GM12878 (cell line): ENCODE measurements around the gene BFSP1. TPM values are rescaled to one million over a fixed set of nuclear protein-coding genes. Genes with fewer than 3 reads are reported as not detected.

Experiments used
- ATAC-seq: fragments of 200-7000 bp; cut with Tn5 transposase; 3 replicates; pipeline ENCODE4 v1.9.1; 2020; ENCODE audit warnings: mild to moderate bottlenecking, moderate library complexity
- BruUV-seq: library from RNA; stranded (reverse); fragments of 400-500 nt; replicated peaks from 2 replicates; lab custom pipeline; 2021; lab: Mats Ljungman, UMichigan
- CTCF ChIA-PET: fragments of 300-600 bp; sonication (Branson Sonifier 250); formaldehyde crosslinking; extraction: SDS; loops from one replicate; lab custom pipeline; 2021; ENCODE audit warnings: inconsistent platforms; lab: Yijun Ruan, JAX
- POLR2A ChIA-PET: fragments of 350-600 bp; formaldehyde crosslinking; extraction: SDS; loops from one replicate; lab custom pipeline; 2021; ENCODE audit warnings: inconsistent platforms; lab: Charles Lee
- RAD21 ChIA-PET: fragments of 300-600 bp; sonication (Branson Sonifier 250); formaldehyde crosslinking; loops from one replicate; lab custom pipeline; 2023; ENCODE audit warnings: antibody characterized with exemption; ENCODE audit not compliant: unreplicated experiment; lab: Charles Lee
- SMC1A ChIA-PET: fragments of 300-600 bp; sonication (Branson Sonifier 250); formaldehyde crosslinking; loops from one replicate; lab custom pipeline; 2023; ENCODE audit not compliant: unreplicated experiment, uncharacterized antibody; lab: Charles Lee
- DNase-seq: peaks from one replicate; pipeline ENCODE4 v3.0.0-alpha.2; 2011; ENCODE audit warnings: low read depth, low spot score
- FAIRE-seq: peaks from 3 replicates; lab custom pipeline; 2011; peaks lifted over from hg19 to GRCh38; lab: Jason Lieb, UNC
- H2AFZ ChIP-seq: 2 replicates; pipeline ENCODE4 v1.6.0; 2011; ENCODE audit warnings: low read depth, low read length, control low read depth; ENCODE audit not compliant: control insufficient read depth
- H3K27ac ChIP-seq: 2 replicates; pipeline ENCODE4 v1.5.1; 2011; ENCODE audit warnings: control low read depth; ENCODE audit not compliant: control insufficient read depth, insufficient read depth
- H3K27me3 ChIP-seq, 2 experiments: replicated peaks in 1 of 2; 2 replicates each; pipeline versions ENCODE4 v1.6.0 to v1.6.1; 2011; ENCODE audit warnings: low read length in 1 of 2; ENCODE audit not compliant: control insufficient read depth in 2 of 2, insufficient read depth in 2 of 2
- H3K36me3 ChIP-seq, 2 experiments: 2 replicates each; pipeline ENCODE4 v1.5.1; 2011; ENCODE audit warnings: low read length in 1 of 2; ENCODE audit not compliant: control insufficient read depth in 2 of 2, insufficient read depth in 2 of 2
- H3K4me1 ChIP-seq: 2 replicates; pipeline ENCODE4 v1.6.1; 2011; ENCODE audit warnings: mild to moderate bottlenecking, low read length, moderate library complexity, mixed read lengths; ENCODE audit not compliant: control insufficient read depth, insufficient read depth
- H3K4me2 ChIP-seq: 2 replicates; pipeline ENCODE4 v1.6.0; 2011; ENCODE audit warnings: control low read depth; ENCODE audit not compliant: control insufficient read depth, insufficient read depth
- H3K4me3 ChIP-seq: fragments of 200-600 bp; sonication (generic); 2 replicates; pipeline ENCODE4 v1.5.1; 2016
- H3K79me2 ChIP-seq: 2 replicates; pipeline ENCODE4 v1.6.0; 2011; ENCODE audit warnings: low read length; ENCODE audit not compliant: control insufficient read depth, insufficient read depth
- H3K9ac ChIP-seq: 2 replicates; pipeline ENCODE4 v1.8.0; 2011; ENCODE audit warnings: low read length, control low read depth, mixed read lengths; ENCODE audit not compliant: control insufficient read depth, insufficient read depth
- H3K9me3 ChIP-seq: replicated peaks from 3 replicates; pipeline ENCODE4 v1.5.1; 2011; ENCODE audit warnings: mild to moderate bottlenecking, low read length; ENCODE audit not compliant: control insufficient read depth, insufficient read depth
- H4K20me1 ChIP-seq: 2 replicates; pipeline ENCODE4 v1.6.0; 2011; ENCODE audit not compliant: control insufficient read depth, insufficient read depth
- BACH1 ChIP-seq: fragments of 450-650 bp; IDR thresholded peaks from 2 replicates; pipeline ENCODE4 v1.6.1; 2017; ENCODE audit warnings: mild to moderate bottlenecking, borderline replicate concordance
- CHD1 ChIP-seq: IDR thresholded peaks from 2 replicates; pipeline ENCODE4 v1.6.1; 2012; ENCODE audit warnings: low read depth, low read length, improper control_type of control experiment
- EGR1 ChIP-seq, 2 experiments: IDR thresholded peaks; 1 replicate in 1 of 2; 2 replicates in 1 of 2; pipeline ENCODE4 v1.6.1; 2011 to 2012; ENCODE audit warnings: low read depth in 2 of 2, low read length in 2 of 2, borderline replicate concordance in 1 of 2, mild to moderate bottlenecking in 1 of 2, moderate library complexity in 1 of 2
- EP300 ChIP-seq, 2 experiments: fragments of 150-350 bp in 1 of 2; IDR thresholded peaks; 2 replicates each; pipeline ENCODE4 v1.6.1; 2011 to 2012; ENCODE audit warnings: low read depth in 2 of 2, low read length in 2 of 2, borderline replicate concordance in 1 of 2, improper control_type of control experiment in 1 of 2, inconsistent platforms in 1 of 2; ENCODE audit not compliant: control insufficient read depth in 1 of 2
- LARP7 ChIP-seq: fragments of 450-650 bp; IDR thresholded peaks from 2 replicates; pipeline ENCODE4 v1.6.1; 2017; ENCODE audit warnings: mild to moderate bottlenecking
- POLR2AphosphoS5 ChIP-seq: IDR thresholded peaks from 2 replicates; pipeline ENCODE4 v1.6.1; 2011; ENCODE audit warnings: mild to moderate bottlenecking, low read length, inconsistent platforms
- SIX5 ChIP-seq: IDR thresholded peaks from 2 replicates; pipeline ENCODE4 v1.6.1; 2011; ENCODE audit warnings: mild to moderate bottlenecking, low read depth, low read length, moderate library complexity; ENCODE audit not compliant: severe bottlenecking
- SMARCA5 ChIP-seq: fragments of 450-650 bp; IDR thresholded peaks from 2 replicates; pipeline ENCODE4 v1.6.1; 2017; ENCODE audit warnings: mild to moderate bottlenecking
- SPI1 ChIP-seq: IDR thresholded peaks from 2 replicates; pipeline ENCODE4 v1.6.1; 2011; ENCODE audit warnings: low read depth, mild to moderate bottlenecking, low read length, moderate library complexity, borderline replicate concordance; ENCODE audit not compliant: insufficient read depth
- SRF ChIP-seq, 2 experiments: IDR thresholded peaks; 2 replicates each; pipeline ENCODE4 v1.6.1; 2011; ENCODE audit warnings: low read depth in 2 of 2, low read length in 2 of 2, mild to moderate bottlenecking in 1 of 2, moderate library complexity in 1 of 2
- TCF12 ChIP-seq: IDR thresholded peaks from 2 replicates; pipeline ENCODE4 v1.6.1; 2011; ENCODE audit warnings: low read depth, mild to moderate bottlenecking, low read length
- ZNF207 ChIP-seq: fragments of 450-650 bp; IDR thresholded peaks from 2 replicates; pipeline ENCODE4 v1.6.1; 2014; ENCODE audit warnings: antibody characterized with exemption, mild to moderate bottlenecking, borderline replicate concordance
- ZSCAN29 ChIP-seq: fragments of 450-650 bp; IDR thresholded peaks from 2 replicates; pipeline ENCODE4 v1.6.1; 2017; ENCODE audit warnings: mild to moderate bottlenecking, moderate library complexity
- WGBS: methylation state at CpG from one replicate; pipeline ENCODE4 v1.1.6; 2016; ENCODE audit warnings: low lambda C conversion rate; ENCODE audit not compliant: insufficient replicate concordance, insufficient coverage; ENCODE audit errors: missing lambda C conversion rate; 5-methylcytosine and 5-hydroxymethylcytosine counted together
- in situ Hi-C: fragments of 300-500 bp; cut with MboI; formaldehyde crosslinking; loops from 9 replicates; pipeline ENCODE4 v1.14.3; 2018; ENCODE audit warnings: mixed read lengths
- intact Hi-C: fragments of 100-400 bp; cut with micrococcal nuclease; formaldehyde crosslinking; loops from one replicate; pipeline ENCODE4 v1.14.2; 2022; ENCODE audit not compliant: unreplicated experiment
- polyA plus RNA-seq, 11 experiments: library from polyadenylated mRNA; depleted of rRNA in 4 of 11; unstranded in 6 of 11; stranded (reverse) in 5 of 11; fragments of >200 nt; fragmentation: Nextera tagmentation in 4 of 11; fragmentation: Illumina TruSeq in 1 of 11; extraction: Ambion mirVana in 4 of 11; extraction: Trizol in 1 of 11; gene quantifications; 1 replicate in 1 of 11; 2 replicates in 10 of 11; pipeline versions ENCODE4 v1.2.1 to v1.2.3, GENCODE V29; 2011 to 2016; ENCODE audit warnings: inconsistent platforms in 2 of 11, missing spikeins in 2 of 11, low read depth in 1 of 11
- total RNA-seq, 4 experiments: library from RNA; depleted of rRNA in 3 of 4; stranded (reverse); fragments of >200 nt in 3 of 4; fragmentation: Illumina TruSeq in 1 of 4; extraction: Trizol in 1 of 4; gene quantifications; 2 replicates each; pipeline versions ENCODE4 v1.2.1 to v1.2.3, GENCODE V29; 2013 to 2021

BFSP1 gene
- total and polyA plus RNA-seq, 10 of the 15 experiments (the other 5 are each of a cell fraction or from before 2014, with no cell fraction given) = 0.06 to 0.22 (median 0.11) TPM; not detected in 3

- Histone ChIP-seq H3K4me3 (no peak overlapping the region), H3K4me2 (no peak overlapping the region), H3K79me2 (no peaks in the 10 kb centered on the region), H3K9ac (no peak overlapping the region), H3K27ac (no peak overlapping the region), H2AFZ (no peak overlapping the region), H3K36me3 (no peaks in the 10 kb centered on the region), H3K27me3 (no peaks in the 10 kb centered on the region; a peak in 1 of 4 replicates), H3K9me3 (no peaks in the 10 kb centered on the region), H3K4me1 (no peaks in the 10 kb centered on the region), H4K20me1 (no peaks in the 10 kb centered on the region)
- no peak for ATAC-seq
- CTCF ChIA-PET = interaction anchor here (0.6 to 1.3 kb wide), 5 partner anchors 13 to 154 kb away, joined by 3 to 4 read pairs (median 4); partner anchors contain the start of genes DSTN and RRBP1
- BruUV-seq = no TSS peak
- no peak for DNase-seq
- TF ChIP-seq SPI1 (no peak), SMARCA5 (no peak), BACH1 (no peak), EP300 (IDR thresholded peaks at IDR 0.05; ENCODE audit: borderline replicate concordance in 1 of 2, control insufficient read depth in 1 of 2, low read depth in 2 of 2, low read length in 2 of 2) (no peak), SRF (IDR thresholded peaks at IDR 0.05; ENCODE audit: low read depth in 2 of 2, low read length in 2 of 2) (no peak), TCF12 (no peak), CHD1 (no peak), POLR2AphosphoS5 (no peak), LARP7 (no peak), SIX5 (no peak), EGR1 (IDR thresholded peaks at IDR 0.05; ENCODE audit: borderline replicate concordance in 1 of 2, low read depth in 2 of 2, low read length in 2 of 2) (no peak), ZSCAN29 (no peak), ZNF207 (no peak)
- in situ Hi-C loops = no loop called here
- SMC1A ChIA-PET = interaction anchor here (1.3 kb wide), 1 partner anchor 16 kb away, joined by 3 read pairs; no protein-coding TSS in a partner anchor
- WGBS = 66% methylated on average over 11 of the region's 11 CpGs
- intact Hi-C loops = no loop called here
- RAD21 ChIA-PET = interaction anchor here (1.4 kb wide), 1 partner anchor 16 kb away, joined by 3 read pairs; no protein-coding TSS in a partner anchor
- POLR2A ChIA-PET = no interaction called here
- no peak for FAIRE-seq
Observed at GRCh38 chr20:17556837-17557674, 25.9 kb upstream of the BFSP1 start.
